GM19238 (cell line): ENCODE data around the gene CCDC83.

ENCODE experiments used
- DNase-seq: peaks from one replicate; pipeline ENCODE4 v3.0.0; 2011; ENCODE audit warnings: low spot score; ENCODE audit not compliant: insufficient read length

Gene CCDC83

GRCh38 chr11:85855341-85855656, at the start of gene CCDC83:
TSS of gene CCDC83 (plus strand) at chr11:85855383. CDS start at chr11:85865124, 9,741 bp downstream.
- no peak for DNase-seq

DNA sequence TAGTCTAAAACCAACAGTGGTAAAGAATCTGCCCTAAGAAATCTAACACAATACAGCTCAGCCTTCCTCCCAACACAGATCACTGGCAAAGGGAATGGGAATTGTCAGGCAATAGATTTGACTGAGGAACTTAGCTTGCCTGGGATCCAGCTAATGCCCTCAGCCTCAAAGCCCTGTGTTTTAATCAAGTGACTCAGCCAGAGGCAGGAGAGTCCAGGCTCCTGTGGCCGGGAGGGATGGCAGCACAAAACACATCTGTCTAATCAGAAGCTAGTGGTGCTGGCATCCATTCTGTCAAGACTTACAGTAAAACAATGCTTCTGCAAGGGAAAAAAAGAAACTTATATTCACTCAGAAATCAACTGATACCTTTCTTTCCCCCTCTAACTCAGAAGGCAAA, 49.8 kb upstream of the CCDC83 start:
- no peak for DNase-seq

GRCh38 chr11:85806016-85806415, 49.2 kb upstream of the CCDC83 start:
- DNase-seq: no peak

- DNase-seq: no peak
Measured at GRCh38 chr11:85806876-85807275, 48.3 kb upstream of the CCDC83 start.

DNA sequence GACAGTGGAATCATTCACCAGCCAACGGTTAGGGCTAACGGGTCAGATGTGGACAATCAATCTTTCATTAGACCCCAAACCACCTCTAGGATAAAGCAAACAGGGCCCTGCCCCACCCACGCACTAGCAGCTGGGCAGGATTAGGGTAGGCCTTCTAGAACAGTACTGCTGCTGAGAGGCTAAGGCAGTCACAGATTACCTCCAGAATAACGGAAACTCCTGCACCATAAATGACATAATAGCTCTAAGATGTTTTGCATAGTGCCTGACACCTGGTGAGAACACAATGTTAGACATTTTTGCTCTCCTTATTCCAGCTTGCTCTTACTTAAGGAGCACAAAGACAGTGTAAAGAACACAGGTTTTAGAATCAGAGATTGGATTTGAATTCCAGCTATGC, 46.0 kb upstream of the CCDC83 start:
- no peak for DNase-seq

DNA sequence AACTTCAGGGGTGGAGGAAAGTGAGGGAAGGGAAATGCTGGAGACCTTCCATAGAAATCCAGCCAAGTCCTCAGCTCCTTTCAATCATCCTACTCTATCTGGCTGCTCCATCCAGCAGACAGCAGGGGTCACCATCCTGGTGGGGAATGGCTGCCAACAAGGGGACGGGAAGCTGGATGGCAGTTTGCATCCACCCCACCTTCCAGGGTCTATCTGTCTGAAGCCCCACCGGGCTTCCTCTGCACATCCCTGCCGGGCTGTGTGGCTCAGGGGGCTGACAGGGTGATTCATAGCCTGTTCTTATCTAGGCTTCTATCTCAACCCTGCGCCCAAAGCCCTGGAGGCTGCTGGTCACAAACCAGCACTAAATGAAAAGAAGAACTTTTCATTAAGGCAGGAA, 45.3 kb upstream of the CCDC83 start:
- no peak for DNase-seq

GRCh38 chr11:85810521-85810870, 44.7 kb upstream of the CCDC83 start:
- DNase-seq: no peak

DNA sequence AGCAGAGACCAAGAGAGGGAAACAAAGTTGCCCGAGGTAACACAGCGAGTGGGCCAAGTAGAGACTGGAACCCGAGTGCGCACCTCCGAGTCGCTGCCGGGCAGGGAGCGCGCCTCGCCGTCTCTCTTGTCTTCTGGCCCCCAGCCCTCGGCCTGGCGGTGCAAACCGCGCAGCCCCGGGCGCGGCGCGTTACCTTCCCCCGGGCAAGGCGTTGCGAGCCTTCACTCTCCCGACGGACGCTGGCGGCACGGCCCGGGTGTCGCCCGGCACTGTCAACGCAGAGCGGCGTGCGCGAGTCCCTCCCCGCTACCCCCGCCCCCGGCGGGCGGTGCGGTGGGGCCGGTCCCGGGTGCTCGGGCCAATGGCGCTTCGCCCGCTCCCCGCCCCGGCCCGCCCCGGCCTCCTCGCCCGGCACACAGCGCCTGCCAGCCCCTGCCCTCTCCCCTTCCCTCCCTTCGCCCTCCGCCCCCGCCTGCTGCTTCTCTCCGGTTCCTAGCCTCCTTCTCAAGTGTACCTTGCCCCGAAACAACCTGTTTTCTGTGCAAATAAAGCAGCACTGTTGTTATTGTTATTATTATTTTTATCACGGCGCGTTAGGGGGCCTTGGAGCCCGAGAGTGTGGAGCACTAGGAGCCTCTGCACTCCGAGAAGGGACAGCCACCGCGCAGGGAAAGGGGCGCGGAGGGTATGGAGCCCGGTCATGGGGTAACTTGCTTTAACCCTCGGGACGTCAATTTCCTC, 44.1 kb upstream of the CCDC83 start, which contains the start of gene SYTL2:
TSS of gene SYTL2 (minus strand) at position 271 of the 741 bp plus-strand sequence. CDS start 53,416 bp downstream, outside the sequence.
- DNase-seq: peak; percentile 21

GRCh38 chr11:85811624-85812023, 43.6 kb upstream of the CCDC83 start:
- no peak for DNase-seq

DNA sequence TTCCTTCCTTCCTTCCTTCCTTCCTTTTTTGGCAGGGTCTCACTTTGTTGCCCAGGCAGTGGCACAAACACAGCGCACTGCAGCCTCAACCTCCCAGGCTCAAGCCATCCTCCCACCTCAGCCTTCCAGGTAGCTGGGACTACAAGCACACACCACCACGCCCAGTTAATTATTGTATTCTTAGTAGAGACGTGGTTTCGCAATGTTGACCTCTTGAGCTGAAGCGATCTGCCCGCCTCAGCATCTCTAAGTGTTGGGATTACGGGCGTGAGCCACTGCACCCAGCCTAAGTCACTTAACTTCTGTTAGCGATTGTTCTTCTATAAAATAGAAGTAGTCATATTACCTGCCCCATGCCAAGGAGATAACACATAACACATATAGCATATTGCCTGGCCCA, 41.5 kb upstream of the CCDC83 start:
- DNase-seq: no peak

GRCh38 chr11:85815186-85815931, 39.8 kb upstream of the CCDC83 start:
- DNase-seq: no peak

GRCh38 chr11:85819441-85819840, 35.7 kb upstream of the CCDC83 start:
- no peak for DNase-seq

DNA sequence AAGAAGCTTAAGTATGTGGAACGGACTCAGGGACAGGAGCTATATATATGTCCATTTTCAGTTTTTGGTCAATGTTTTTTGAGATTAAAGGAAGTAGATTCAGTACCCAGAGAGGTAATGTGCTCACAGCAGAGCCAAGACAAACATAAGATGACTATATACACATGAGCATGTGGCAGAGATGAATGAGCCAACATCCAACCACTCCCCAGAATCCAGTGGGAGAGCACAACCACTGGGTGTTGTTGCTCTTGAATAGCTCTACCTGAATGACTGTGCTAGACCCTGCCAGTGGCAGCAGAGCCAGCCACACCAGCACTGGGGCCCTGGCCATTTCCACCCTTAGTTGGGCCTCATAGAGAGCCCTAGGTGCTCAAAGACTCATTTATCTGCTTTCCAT, 33.5 kb upstream of the CCDC83 start:
- no peak for DNase-seq

DNA sequence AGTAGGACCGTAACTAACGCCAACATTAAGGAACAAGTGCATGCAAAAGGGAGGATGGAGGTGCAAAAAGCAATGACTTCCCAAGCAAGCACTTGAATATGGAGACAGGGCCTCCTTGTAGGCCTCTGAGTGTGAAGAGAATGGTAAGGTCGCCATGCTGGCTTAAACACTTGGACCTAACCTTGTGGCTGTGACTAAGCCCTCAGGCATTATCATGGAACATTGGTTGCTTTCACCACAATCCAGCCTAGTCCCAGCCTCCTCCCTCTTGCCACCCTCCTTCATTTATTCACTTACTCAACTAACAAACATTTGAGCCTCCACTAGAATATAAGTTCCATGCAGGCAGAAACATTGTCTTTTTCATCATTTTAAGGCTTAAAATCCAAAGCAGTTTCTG, 32.4 kb upstream of the CCDC83 start:
- DNase-seq: no peak

DNA sequence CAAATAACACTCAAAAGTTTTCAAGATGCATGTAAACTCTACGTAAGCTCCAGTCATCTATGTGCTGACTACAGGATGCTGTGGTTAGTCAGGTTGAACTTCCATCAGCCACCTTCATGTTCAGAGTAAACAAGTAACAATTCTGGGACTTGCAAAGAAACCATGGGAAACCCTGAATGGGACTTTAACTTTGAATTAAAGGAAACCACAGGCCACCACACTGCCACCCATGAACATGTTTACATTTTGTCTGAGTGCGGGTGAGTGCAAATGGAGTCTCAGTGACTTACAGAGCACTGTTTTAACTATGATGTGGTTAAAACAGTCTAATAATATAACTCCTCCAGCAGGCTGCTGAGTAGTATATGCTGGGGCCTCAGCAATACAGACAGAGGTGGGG, 31.4 kb upstream of the CCDC83 start:
- DNase-seq: no peak

DNA sequence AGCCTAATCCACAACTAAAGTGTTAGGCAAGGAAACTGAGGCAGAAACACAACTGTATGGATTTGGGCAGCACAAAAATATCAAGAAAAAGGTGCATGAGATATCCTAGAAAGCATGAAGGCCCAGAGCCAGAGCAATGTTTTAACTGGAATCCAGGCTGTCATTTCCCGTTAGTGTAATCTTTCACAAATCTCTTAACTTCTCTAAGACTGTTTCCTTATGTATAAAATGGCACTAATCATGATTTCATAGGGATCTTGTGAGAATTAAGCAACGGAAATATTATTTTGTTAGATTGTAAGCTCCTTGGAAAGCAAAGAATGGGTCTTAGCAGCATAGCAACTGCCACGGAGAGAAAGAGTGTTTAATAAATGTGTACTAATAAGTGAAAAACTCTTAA, 29.6 kb upstream of the CCDC83 start:
- no peak for DNase-seq

DNA sequence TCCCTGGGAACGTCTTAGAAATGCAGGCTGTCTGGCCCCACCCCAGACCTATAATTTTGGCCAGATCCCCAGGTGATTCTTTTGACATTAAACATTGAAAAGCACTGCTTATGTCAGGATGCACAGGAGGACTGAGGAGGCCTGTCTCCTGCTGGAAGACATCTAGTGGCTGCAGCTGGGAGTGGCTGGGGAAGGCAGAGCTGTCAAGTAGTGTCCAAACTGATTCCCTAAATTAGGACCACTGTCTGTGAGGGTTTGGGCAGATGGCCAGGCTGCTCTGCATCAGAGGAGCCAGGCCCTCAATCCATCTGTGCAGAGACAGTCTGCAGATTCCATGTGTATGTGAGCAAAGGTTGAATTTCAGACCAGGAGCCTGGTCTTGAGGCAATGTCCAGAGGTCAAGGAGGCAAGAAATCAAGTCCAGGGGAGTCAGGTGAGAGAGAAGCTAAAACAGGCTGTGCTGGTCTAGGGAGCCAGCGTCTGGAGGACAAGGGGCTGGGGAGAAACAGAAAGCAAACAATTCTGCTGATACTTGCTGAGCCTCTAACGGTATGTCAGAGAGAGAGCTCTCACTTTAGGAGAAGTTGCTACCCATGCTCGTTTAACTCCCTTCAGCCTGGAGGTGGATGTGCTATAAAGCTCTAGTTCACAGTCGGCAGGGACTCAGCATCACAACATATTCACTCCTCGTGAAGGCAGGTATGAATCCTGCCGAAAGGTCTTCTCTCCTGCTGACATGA, 28.9 kb upstream of the CCDC83 start:
- no peak for DNase-seq

GRCh38 chr11:85827748-85828639, 27.2 kb upstream of the CCDC83 start:
- DNase-seq: no peak

DNA sequence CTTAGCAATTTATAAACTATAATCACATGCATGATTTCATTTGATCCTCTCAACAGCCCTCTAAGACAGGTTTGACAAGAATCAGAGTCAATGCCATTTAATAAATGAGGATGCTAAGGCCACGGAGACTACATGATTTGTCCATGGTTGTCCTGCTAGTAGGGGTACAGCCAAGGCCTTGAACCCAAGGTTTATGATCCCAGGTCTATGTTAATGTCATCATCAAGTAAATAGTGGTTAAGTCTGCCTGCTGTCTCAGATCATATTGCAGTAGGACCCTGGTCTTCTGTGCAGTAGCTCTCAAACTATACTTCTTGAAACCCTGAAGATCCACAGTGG, 26.6 kb upstream of the CCDC83 start:
- DNase-seq: no peak

GRCh38 chr11:85829172-85829571, 26.0 kb upstream of the CCDC83 start:
- no peak for DNase-seq

DNA sequence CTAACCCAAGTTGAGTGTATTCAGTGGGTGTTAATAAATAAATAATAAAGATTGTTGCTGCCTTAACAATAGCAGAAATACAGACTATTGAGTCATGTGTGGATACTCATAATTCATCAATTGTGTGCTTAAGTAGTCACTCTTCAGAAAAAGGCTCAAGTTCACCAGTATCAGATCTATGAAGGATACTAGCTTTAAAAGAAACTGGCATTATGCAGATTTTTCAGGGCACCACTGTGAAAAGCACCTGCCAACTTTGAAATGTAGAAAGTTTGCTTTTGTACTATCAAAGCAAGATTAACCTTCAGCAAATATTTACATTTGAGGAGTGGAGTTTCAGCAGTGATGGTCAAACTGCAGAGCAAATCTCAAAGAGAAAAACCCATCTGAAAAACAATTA, 24.1 kb upstream of the CCDC83 start:
- no peak for DNase-seq

GRCh38 chr11:85835263-85835662, 19.9 kb upstream of the CCDC83 start:
- no peak for DNase-seq
